T-helper 9 cell (primary cell): ENCODE measurements around the gene DCLK2.

Source experiments
- DNase-seq: peaks from one replicate; pipeline ENCODE4 v3.0.0-alpha.2; 2020

DCLK2 gene

DNA sequence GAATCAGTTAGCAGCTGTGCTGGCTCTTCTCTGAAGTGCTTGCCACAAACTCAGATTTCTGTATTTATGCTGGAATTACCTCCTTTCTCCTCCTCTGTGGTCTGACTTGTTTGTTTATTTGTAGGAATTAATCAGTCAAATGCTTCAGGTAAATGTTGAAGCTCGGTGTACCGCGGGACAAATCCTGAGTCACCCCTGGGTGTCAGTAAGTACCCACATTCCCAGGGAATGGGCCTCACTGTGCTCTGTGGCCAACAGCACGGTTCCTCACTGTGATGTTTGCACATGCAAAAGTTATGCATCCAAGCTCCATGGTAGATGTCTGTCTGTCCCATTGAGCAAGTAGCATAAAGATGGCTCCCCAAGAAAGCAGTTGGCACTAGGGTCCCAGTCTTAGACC is 169.9 kb downstream of the DCLK2 start:
- DNase-seq: no peak

DNA sequence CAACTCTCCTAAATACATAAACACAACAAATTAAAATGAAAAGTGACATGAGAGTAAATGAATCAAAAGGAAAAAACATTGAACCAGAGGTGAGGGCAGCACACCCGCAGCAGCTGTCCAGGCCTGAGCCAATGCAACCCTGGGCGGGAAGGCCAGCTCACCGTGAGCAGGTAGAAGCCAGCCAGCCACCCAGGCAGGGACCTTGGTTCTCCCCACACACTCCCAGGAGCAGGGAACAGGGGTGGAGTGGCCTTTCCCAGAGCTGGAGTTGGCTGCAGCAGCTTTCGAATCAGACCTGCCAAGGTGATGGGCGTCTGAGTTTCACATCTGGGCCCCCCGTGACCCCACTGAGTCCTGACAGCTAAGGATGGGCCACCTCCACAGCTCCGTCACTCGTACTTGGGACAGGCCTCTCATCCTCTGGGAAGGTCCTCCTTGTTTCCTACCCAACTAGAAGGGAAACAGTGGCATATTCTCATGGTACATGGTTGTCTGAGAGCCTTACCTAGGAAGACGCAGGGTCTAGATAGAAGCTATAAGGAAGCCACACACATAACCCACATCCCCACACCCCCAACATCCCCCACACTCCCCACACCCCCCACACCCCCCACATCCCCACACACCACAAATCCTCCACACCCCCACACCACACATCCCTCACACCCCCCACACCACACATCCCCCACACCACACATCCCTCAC is 172.2 kb downstream of the DCLK2 start:
- DNase-seq: no peak

DNA sequence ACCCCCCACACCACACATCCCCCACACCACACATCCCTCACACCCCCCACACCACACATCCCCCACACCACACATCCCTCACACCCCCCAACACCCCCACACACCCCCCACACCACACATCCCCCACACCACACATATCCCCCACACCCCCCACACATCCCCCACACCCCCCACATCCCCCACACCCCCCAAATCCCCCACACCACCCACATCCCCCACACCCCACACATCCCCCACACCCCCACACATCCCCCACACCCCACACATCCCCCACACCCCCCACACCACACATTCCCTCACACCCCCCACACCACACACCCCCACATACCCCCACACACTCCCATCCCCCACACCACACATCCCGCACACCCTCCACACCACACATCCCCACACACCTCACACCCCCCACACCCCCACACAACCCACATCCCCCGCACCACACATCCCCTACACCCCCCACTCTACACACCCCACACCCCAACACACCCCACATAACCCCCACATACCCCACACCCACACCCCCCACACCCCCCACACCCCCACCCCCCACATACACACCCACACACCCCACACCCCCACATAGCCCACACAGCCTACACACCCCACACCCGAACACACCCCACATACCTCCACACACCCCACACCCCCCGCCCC is 172.9 kb downstream of the DCLK2 start:
- DNase-seq: no peak

DNA sequence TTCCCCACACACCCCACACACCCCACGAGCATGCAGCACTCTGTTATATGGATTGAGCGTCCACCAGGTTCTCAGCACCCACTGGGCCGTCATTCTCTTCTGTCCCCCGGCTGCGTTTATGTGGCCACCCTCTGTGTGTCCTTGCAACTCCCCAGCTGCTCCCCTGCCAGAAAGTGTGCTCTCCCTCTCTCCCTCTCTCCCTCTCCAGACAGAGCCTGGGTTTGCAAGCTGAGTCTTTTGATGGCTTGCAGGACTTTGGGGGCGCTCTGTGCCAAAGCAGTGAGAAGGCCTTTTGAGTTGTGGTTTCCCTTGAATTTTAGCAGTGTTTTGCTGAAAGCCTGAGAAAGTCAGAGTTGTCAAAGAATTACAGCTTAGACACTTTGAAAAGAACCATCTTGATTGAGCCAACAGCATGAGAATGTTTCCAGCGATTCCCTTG is 173.5 kb downstream of the DCLK2 start:
- DNase-seq: no peak

DNA sequence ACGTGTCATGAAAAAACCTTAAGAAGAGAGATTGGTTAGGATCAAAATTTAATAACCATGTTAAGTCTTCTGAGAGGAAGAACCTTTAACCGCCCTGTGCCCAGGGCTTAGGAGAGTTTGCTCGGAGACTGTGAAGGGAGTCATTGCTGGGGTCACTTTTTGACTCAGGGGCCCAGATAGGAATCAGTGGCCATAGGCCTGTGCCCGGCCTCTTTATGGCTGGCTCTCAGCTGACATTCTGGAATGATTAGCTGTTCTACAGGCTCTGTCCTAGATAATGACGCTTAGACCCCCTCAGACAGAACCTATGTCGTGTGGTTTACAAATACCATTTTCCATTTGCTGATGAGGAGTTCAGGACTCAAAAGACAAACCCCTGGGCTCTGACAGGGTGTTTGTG is 174.1 kb downstream of the DCLK2 start:
- no peak for DNase-seq

DNA sequence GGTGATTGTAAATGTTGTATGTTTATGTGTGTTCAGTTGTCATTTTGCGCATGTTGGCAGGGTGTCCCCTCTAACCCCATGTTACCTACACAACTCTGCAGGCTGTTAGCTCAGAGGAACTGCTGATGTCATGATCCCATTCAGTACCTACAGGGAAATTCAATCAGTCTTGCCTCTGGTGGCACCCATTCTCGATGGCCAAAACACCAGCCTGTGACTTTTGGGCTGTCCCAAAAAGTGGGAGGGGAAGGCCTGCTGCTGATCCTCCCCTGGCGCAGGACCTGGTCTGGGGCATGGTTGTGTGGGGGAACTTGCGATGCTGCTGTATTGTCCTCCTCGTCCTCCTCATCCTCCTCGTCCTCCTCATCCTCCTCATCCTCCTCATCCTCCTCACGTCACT is 174.5 kb downstream of the DCLK2 start:
- DNase-seq: no peak

DNA sequence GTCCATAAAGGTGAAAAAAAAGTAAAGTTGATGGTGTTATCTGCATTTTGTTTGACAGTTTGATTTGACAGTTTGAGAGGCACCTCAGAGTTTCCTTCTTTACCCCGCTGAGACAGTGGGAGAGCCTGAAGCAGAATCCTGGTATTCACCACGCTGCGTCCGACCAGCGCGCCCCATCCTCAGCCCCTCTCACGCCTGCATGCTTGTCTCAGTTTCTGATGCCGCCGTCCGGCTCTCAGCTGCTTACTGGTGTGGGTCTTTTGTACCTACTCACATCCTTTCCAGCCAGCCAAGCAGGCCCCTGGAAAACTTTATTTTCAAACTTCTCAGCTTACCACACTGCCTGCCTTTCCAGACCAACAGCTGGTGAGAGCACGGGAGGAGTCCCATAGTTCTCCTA is 175.2 kb downstream of the DCLK2 start:
- no peak for DNase-seq

DNA sequence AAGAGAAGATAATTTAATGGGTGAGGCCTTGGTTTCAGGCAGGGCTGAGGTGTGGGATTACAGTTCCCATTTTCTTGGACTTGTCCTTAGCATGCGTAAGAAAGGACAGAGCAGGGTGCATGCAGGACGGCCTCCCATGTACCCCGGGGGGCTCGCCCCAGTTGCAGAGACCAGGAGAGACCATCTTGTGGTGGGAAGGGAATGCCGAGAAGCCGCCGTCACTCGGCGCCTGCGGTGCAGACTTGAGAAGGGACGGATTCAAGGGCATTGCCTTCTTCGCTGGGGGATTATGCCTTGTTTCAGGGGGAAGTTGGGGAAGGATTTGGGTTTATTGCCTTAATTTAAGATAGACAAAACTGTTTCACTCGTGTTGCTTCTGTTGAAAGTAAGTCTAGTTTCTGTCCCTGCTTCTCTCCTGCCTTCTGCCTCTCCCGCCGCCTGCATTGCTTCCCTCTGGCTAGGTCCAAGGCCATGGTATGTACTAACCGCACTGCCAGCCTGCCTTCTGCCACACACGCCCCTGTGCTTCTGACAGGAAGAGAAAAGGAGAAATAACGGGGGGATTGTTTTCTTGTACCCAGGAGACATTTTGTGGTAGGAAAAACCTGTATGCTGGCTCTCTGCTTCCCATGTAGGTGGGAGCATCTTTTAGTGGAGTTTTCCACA is 175.9 kb downstream of the DCLK2 start:
- no peak for DNase-seq

DNA sequence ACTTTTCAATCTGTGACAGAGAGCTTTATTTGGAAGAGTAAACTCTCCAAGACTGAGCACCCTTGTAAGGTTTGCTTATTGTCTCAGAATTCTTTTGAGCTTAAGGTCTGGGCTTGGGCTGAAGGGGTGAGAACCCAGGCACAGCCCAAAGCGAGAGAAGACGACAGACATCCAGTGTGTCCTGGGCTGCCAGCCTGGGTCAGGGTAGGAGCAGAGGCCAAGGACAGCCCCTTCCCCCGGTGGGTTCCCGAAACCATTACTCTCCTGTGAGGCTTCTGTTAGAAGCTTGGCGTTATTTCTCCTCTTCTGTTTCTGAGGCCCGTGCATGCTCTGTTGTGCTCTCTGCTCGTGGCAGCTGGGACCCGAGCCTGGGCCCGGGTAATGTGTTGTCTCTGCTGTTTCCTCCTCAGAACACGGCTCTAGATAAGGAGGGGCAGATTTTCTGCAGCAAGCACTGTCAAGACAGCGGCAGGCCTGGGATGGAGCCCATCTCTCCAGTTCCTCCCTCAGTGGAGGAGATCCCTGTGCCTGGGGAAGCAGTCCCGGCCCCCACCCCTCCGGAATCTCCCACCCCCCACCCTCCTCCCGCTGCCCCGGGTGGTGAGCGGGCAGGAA is 177.5 kb downstream of the DCLK2 start:
- DNase-seq: no peak

DNA sequence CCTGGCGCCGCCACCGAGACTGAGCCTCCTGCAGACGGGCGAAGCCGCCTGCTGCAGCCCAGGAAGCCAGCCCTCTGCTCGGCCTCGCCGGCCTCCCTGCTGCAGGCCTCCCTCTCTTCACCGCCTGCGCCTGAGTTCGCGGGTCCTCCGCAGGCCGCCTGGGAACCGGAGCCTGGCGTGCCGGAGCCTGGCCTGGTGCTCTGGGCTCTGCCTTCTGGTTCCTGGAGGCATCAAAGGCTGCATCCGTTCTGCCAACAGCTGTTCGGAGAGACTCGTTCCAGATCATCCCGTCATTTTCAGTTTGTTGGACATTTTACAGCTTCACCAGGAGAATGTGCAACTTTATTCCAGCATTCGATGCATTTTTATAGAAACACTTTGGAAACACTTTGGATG is 178.0 kb downstream of the DCLK2 start:
- DNase-seq: no peak

DNA sequence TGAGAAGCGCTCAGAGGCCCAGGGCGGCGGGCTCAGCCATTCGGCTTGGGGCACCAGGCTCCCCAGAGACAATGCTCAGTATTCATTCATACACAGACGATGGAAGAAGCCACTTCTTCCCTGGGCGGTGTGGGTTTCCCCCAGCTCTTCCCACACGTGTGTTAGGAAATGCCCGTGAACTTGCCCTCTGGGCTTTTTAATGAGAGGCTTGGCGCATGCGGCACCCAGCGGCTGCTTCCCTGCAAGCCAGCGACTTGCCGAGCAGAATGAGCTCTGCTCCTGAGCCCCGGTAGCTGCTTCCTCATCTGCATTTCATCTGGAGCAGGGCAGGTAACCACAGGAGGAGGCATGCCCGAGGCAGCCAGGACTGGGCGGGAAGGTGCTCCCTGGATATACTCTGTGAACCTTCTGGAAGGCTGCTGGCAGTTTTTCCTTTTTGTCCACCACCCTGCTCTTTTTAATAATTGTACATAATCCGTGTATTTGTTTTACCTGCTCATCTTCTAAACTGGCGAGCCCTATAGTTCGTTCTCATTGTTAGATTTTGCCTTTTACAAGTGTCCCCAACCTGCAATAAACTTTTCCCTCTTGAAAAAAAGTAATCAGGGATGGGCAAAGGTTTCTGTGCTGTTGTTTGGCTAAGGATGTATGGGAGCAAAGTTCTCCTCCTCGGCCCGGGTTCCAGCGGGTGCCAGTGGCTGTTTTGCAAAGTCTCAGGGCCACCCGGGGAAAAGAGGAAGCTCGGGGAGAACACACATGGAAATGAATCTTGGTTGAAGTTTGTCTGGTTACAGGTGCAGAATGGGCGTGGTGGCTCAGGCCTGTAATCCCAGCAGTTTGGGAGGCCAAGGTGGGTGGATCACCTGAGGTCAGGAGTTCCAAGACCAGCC is 178.8 kb downstream of the DCLK2 start:
- DNase-seq: no peak

DNA sequence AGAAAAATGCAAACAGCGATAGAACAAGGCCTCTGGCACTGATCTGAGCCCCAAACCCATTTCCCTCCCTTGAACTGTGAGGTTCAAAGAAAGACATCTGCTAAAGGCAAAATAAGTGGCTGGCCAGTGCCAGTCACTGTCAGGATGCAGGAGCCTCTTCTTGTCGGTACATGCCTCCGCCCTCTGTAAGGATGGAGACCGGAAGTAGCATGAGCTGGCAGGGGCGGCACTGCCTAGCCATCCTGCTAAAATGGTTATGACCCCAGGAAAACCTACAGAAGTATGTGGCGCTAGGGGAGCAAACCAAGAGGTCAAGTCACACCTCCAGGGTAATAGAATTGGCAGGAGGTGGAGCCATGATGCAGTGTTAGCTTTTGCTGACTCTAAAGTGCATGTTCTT is 180.3 kb downstream of the DCLK2 start:
- no peak for DNase-seq

DNA sequence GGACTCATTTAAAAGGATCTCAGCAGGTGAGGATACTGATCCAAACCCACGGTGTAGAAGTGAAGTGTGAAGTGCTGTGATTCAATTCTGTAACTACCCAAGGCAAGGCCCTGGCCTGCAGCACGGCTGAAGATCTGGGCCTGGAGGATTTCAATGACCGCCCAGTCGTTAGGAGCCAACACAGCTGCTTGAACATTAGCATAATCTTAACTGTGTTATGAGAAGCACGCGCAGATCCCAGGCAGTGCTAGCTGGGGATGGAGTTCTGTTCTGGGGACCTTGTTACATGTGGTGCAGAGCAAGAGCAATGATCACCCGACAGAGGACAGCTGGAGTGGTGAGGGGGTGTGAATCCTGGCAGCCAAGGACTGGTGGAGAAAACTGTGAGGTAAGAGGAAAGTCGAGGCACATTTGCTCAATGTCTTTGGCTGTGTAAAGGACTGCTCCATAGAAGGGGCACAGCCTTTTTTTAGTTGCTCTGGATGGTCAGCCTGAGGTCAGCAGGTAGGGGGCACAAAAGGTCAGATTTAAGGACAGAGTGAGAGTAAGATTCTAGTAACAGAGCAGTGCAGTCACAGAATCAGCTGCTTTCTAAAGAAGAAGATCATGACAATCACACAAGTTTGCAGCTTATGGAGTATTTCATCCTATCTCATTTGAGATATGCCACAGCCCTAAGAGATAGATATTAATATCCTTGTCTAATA is 181.8 kb downstream of the DCLK2 start:
- DNase-seq: no peak

DNA sequence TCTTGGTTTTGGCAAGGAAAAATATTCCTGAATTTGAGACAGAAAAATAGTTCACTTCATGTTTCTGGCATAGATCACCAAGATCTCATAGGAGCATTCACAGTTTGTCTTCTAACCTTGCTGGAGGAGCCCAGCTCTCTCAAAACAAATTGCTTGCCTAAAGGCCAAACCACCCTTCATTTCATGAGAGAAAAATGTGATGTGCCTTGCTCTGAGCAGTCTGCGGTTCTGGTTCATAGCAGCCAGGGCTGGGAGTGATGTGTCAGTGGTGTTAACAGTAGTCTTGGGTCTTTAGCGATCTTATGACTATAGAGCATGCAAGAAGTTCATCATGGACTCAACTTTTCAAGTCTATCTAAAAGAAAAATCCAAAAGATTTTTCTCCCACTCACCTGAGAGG is 183.3 kb downstream of the DCLK2 start:
- no peak for DNase-seq

DNA sequence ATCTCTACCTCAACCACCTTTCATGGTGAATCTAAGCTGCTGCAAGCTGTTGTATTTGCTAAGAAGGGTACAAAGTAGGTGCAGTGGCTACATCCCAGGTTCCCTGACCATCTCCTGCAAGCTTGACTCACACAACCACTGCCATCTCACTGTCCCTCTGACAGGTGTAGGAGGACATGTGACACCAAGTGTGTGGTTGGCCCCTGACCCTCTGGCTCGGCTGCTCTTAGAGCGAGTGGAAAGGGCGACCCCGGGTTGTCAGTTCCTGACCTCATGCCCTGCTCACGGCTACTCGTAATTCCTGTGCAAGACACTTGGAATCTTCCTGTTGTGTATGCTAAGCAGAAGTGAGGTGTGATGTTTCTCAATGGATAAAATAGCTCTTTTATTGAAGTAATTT is 184.4 kb downstream of the DCLK2 start:
- DNase-seq: no peak

DNA sequence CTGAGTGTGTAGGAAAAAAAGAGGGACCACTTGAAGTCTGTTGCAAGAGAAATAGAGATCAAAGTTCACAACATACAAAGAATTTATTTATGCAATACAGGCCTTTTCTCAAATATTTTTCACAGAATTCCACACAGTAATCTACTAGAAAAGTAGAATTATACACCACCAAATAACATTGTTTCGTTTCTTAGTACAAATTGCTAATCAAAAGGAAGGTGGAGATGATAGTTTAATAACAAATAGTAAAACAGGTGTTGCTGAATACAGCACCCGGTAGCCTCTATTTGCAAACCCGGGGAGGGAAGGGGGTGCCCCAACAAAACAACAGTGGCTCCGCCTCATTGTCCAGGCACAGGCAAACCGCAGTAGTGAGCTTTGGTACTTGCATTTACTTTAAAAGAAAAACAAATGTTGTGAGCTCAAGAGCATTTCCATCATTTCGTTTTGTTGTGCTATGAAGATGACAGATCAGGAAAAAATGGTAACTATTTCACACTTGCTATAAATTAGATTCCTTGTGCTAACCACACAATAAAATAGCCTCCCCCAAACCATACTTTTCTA is 186.4 kb downstream of the DCLK2 start:
- DNase-seq: no peak

DNA sequence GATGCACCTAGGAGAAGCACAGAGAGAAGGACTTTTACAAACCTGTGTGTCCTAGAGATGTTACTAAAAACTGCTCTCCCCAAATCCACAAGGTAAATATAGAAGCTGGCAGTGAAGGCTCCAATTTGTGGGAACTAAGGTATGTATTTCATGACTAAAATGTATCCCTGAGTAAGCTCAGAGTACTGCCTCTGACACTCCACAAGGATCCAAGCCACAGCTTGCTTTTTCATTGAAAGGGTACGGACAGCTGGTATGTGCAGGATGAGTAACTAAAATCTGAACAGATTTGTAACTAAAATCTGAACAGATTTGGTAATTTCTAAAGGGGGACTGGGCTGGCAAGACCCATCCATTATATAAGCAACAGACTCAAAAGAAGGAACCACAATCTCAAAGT is 187.6 kb downstream of the DCLK2 start:
- no peak for DNase-seq

DNA sequence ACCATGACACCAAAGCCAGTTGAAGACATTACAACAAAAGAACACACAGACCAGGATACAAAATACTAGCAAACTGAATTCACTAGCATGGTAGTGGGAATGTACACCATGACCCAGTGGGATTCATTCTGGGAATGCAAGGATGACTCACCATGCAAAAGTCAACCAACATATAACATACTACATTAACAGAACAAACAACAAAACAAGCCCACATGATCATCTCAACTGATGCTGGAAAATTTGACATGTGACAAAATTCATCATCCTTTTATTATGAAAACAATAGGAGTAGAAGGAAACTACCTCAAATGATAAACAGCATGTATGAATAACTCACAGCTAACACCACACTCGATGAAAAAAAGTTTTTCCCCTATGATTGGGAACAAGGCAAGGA is 190.2 kb downstream of the DCLK2 start:
- DNase-seq: no peak

DNA sequence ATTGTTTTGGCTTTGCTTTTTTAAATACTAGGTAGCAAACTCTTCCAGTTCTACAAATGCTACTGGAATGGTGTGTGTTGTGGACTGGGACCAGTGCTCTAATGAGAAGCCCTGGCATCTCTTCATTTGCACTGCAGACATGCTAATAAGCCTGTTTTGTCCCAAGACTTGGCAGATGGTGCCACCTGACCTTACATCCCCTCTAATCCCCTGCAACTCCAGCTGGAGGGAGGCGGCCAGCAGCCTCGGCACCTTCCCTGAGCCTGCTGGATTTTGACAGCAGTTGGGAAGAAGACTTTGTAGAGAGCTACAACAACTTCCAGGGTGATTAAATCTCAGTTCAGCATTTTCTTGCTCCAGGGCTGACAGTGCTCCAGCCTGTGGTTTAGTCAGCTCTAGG is 200.0 kb downstream of the DCLK2 start:
- DNase-seq: no peak

DNA sequence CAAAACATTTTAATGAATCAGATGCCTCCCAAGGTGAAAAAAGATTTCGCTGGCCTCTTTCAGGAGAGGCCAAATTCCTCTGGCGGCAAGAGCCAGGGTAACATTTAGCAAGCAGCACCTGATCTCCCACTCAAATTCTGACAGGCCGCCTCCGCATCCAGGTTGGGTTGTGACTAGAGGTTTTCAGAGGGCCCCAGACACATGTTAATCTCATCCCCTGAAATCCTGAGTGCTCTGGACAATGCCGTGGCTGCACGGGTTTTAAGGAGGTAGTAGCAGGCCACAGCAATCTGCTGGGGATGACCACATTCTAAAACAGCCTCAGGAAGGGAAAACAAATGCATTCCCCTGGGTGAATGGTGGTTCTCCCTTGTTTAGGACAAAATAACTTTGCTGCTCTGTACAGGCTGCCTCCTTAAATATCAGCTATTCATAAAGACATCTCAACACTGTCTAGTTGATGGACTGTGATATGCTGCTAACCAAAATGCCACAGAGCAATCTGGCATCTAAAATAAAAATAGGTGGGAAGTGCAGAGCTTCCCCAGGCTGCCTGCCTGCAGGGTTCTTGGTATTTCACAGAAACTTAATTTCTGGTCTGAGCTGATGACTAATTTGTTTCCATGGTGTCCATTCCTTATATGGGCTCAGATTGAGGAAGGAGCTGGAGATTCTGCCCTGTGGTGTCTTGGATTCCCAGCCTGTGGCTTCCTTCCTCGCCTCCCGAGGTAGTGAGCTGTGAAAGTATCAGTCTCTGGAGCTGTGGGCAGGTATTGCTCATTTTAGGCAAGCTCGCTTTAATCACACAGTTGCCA is 202.0 kb downstream of the DCLK2 start:
- no peak for DNase-seq

DNA sequence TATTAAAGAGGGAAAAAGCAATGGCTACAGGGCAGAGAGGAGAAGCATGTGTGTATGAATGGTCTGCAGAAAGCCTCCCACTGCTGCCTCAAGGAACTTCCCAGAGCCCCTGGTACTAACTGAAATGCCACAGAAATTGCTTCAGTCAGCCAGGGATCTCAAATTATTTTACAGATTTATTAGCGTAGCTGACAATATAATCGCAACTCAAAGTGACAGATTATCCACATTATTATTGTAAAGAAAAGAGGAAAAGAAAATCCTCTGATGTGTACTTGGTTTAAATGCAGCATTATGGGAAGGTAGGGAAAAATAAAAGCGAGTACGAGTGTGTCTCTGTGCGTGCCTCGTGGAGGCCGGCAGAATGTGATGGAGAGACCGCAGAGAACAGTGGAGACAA is 202.7 kb downstream of the DCLK2 start:
- DNase-seq: no peak
